GM23338 (cell line): Measurements from ENCODE around the gene BNC1. TPM values are rescaled to one million over a fixed set of nuclear protein-coding genes. Genes with fewer than 3 reads are reported as not detected.
A peak's percentile ranks its signal among the peaks of the same experiment; 100 is the strongest.

ENCODE experiments used
- ATAC-seq: fragments of 200-7000 bp; cut with Tn5 transposase; 3 replicates; pipeline ENCODE4 v1.9.1; 2020
- DNase-seq: peaks from one replicate; pipeline ENCODE4 v3.0.0-alpha.2; 2015; ENCODE audit warnings: low spot score
- H2AFZ ChIP-seq: fragments of 200-600 bp; sonication (generic); 2 replicates; pipeline ENCODE4 v1.8.0; 2016; ENCODE audit warnings: antibody characterized with exemption, mild to moderate bottlenecking, moderate library complexity
- H3F3A ChIP-seq: fragments of 200-600 bp; sonication (generic); replicated peaks from 2 replicates; pipeline ENCODE4 v1.8.0; 2017; ENCODE audit warnings: antibody characterized with exemption, mixed run types, low read depth
- H3K27ac ChIP-seq: fragments of 200-600 bp; sonication (generic); 2 replicates; pipeline ENCODE4 v1.6.1; 2016; ENCODE audit warnings: low read depth
- H3K27me3 ChIP-seq: fragments of 200-600 bp; sonication (generic); 2 replicates; pipeline ENCODE4 v1.8.0; 2016; ENCODE audit warnings: mild to moderate bottlenecking, mixed run types, moderate library complexity; ENCODE audit not compliant: insufficient read depth
- H3K36me3 ChIP-seq: fragments of 200-600 bp; sonication (generic); 2 replicates; pipeline ENCODE4 v1.8.0; 2016; ENCODE audit warnings: mild to moderate bottlenecking; ENCODE audit not compliant: insufficient read depth
- H3K4me1 ChIP-seq: fragments of 200-600 bp; sonication (generic); 2 replicates; pipeline ENCODE4 v1.8.0; 2016; ENCODE audit warnings: mild to moderate bottlenecking, moderate library complexity; ENCODE audit not compliant: insufficient read depth
- H3K4me2 ChIP-seq: fragments of 200-600 bp; sonication (generic); 2 replicates; pipeline ENCODE4 v1.7.1; 2017; ENCODE audit warnings: mixed run types
- H3K4me3 ChIP-seq: fragments of 200-600 bp; sonication (generic); 2 replicates; pipeline ENCODE4 v1.6.1; 2016; ENCODE audit warnings: mixed run types
- H3K79me2 ChIP-seq: fragments of 200-600 bp; sonication (generic); replicated peaks from 2 replicates; pipeline ENCODE4 v1.8.0; 2017; ENCODE audit warnings: mild to moderate bottlenecking; ENCODE audit not compliant: insufficient read depth
- H3K9me2 ChIP-seq: fragments of 200-600 bp; sonication (generic); 2 replicates; pipeline ENCODE4 v1.8.0; 2017; ENCODE audit not compliant: insufficient read depth
- H4K20me1 ChIP-seq: fragments of 200-600 bp; sonication (generic); replicated peaks from 2 replicates; pipeline ENCODE4 v1.8.0; 2017; ENCODE audit warnings: mild to moderate bottlenecking; ENCODE audit not compliant: insufficient read depth
- H3K27ac Mint-ChIP-seq: 2 replicates; pipeline ENCODE4 v1.8.0; 2020; ENCODE audit warnings: inconsistent platforms, mild to moderate bottlenecking, moderate library complexity, mixed read lengths
- H3K27me3 Mint-ChIP-seq: 3 replicates; pipeline ENCODE4 v1.8.0; 2022; ENCODE audit warnings: low read depth, mild to moderate bottlenecking, moderate library complexity, mixed read lengths, inconsistent platforms; ENCODE audit not compliant: insufficient read depth, poor library complexity
- H3K36me3 Mint-ChIP-seq: 3 replicates; pipeline ENCODE4 v1.8.0; 2021; ENCODE audit warnings: low read depth, mild to moderate bottlenecking, inconsistent platforms, moderate library complexity, mixed read lengths
- H3K4me1 Mint-ChIP-seq: 3 replicates; pipeline ENCODE4 v1.8.0; 2020; ENCODE audit warnings: mild to moderate bottlenecking, inconsistent platforms, mixed read lengths
- H3K4me3 Mint-ChIP-seq: 3 replicates; pipeline ENCODE4 v1.8.0; 2021; ENCODE audit warnings: moderate library complexity, mild to moderate bottlenecking, inconsistent platforms, mixed read lengths
- H3K9me3 Mint-ChIP-seq: 3 replicates; pipeline ENCODE4 v1.8.0; 2020; ENCODE audit warnings: moderate library complexity, mild to moderate bottlenecking, inconsistent platforms, mixed read lengths
- CREB1 ChIP-seq: fragments of 250-450 bp; sonication (Bioruptor Pico); IDR thresholded peaks from 2 replicates; pipeline ENCODE4 v1.5.0; 2020; ENCODE audit warnings: low read depth, mild to moderate bottlenecking, moderate library complexity
- EZH2 ChIP-seq: fragments of 200-600 bp; sonication (generic); IDR thresholded peaks from one replicate; pipeline ENCODE4 v1.8.0; 2017; ENCODE audit warnings: antibody characterized with exemption, mild to moderate bottlenecking, low read depth; ENCODE audit not compliant: unreplicated experiment
- EZH2phosphoT487 ChIP-seq: fragments of 200-600 bp; sonication (generic); IDR thresholded peaks from one replicate; pipeline ENCODE4 v1.8.1; 2018; ENCODE audit warnings: antibody characterized with exemption; ENCODE audit not compliant: unreplicated experiment
- JUNB ChIP-seq: IDR thresholded peaks from one replicate; pipeline ENCODE4 v1.6.1; 2016; ENCODE audit warnings: antibody characterized with exemption; ENCODE audit not compliant: unreplicated experiment
- POLR2AphosphoS5 ChIP-seq: IDR thresholded peaks from 2 replicates; pipeline ENCODE4 v1.6.1; 2016; ENCODE audit warnings: antibody characterized with exemption, low read depth
- STAT1 ChIP-seq: IDR thresholded peaks from one replicate; pipeline ENCODE4 v1.6.1; 2016; ENCODE audit warnings: antibody characterized with exemption; ENCODE audit not compliant: unreplicated experiment
- ZNF331 ChIP-seq: fragments of 250-450 bp; sonication (Bioruptor Pico); IDR thresholded peaks from 2 replicates; pipeline ENCODE4 v1.5.0; 2020; ENCODE audit warnings: low read depth, mild to moderate bottlenecking, moderate library complexity
- polyA plus RNA-seq: library from polyadenylated mRNA; unstranded; fragments of >200 nt; fragmentation: Nextera tagmentation; extraction: Ambion mirVana; gene quantifications from 2 replicates; pipeline ENCODE4 v1.2.1, GENCODE V29; 2016
- total RNA-seq: library from RNA; depleted of rRNA; stranded (reverse); fragments of >200 nt; shearing (Covaris generic); gene quantifications from 2 replicates; pipeline ENCODE4 v1.2.3, GENCODE V29; 2014
- TF ChIP-seq, protein P1 (sequence below): IDR thresholded peaks from one replicate; pipeline ENCODE4 v1.6.1; 2018; ENCODE audit warnings: antibody characterized with exemption; ENCODE audit not compliant: unreplicated experiment
- TF ChIP-seq, protein P2 (sequence below), 2 experiments: fragments of 200-600 bp in 1 of 2; sonication (generic) in 1 of 2; conservative IDR thresholded peaks; 2 replicates each; pipeline versions ENCODE4 v1.5.1 to v1.6.1; 2016 to 2017; ENCODE audit warnings: antibody characterized with exemption in 2 of 2, low read depth in 2 of 2, mild to moderate bottlenecking in 2 of 2, moderate library complexity in 1 of 2

The BNC1 gene
- total and polyA plus RNA-seq, 2 experiments from 2014 or later, result 0.26 to 1.1 TPM

DNA sequence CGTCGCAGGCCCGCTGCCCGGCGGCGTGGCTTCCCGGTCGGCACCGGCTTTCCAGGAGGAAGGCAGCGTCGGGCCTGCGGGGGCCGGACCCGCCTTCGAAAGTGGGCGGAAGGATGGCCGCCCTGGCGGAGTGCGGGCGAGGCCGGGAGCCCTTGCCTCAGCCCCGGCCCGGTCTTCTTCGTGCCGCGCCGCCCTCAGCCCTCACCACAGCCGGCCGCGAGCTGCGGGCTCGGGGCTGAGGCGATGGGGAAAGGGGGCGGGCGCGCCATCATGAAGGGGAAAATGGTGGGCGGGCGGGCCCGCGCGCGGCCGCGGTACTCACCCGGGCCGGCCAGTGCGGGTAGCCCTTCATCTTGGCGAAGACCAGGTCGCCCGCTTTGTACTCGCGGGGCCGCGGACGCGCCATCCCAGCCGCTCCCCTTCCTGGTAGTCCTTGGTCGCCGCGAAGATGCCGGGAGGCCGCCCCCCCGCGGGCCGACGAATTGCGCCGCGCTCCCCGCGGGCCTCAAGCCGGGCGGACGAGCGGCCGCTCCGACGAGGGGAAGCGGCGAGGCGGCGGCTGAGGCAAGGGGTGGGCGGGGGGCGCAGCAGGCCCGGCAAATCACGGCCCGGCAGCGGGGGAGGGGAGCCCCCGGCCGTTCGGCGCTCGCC, 77.3 kb downstream of the BNC1 start:
- Mint-ChIP-seq H3K4me1 (peaks cover 36% of the 10 kb centered on the region), H3K27me3 (peaks cover 2% of the 10 kb centered on the region), H3K9me3 (peaks cover 2% of the 10 kb centered on the region; the same call in 1 of the 3 replicates), H3K4me3 (peak overlapping the region; percentile 96; the same call in 2 of the 3 replicates), H3K36me3 (peaks cover 6% of the 10 kb centered on the region; the same call in 2 of the 3 replicates), H3K27ac (no peak overlapping the region)
- Histone ChIP-seq H3K79me2 (peaks cover 47% of the 10 kb centered on the region), H3K4me3 (peak overlapping the region; percentile 80), H3K36me3 (no peaks in the 10 kb centered on the region), H3K9me2 (no peaks in the 10 kb centered on the region), H3F3A (peaks cover 4% of the 10 kb centered on the region; the same call in 1 of the 2 replicates), H3K4me2 (peak overlapping the region; percentile 84), H3K4me1 (peaks cover 40% of the 10 kb centered on the region), H4K20me1 (peaks cover 2% of the 10 kb centered on the region), H2AFZ (no peak overlapping the region), H3K27ac (peak overlapping the region; percentile 67; the same call in 1 of the 2 replicates), H3K27me3 (no peaks in the 10 kb centered on the region)
- DNase-seq, result peak; percentile 68
- peak; percentile 24 for ATAC-seq
- TF ChIP-seq JUNB, result no peak
- no peak for TF ChIP-seq EZH2
- peak; percentile 45; the same call in 1 of the 2 replicates for TF ChIP-seq POLR2AphosphoS5
- no peak for TF ChIP-seq STAT1
- TF ChIP-seq, protein P1, sequence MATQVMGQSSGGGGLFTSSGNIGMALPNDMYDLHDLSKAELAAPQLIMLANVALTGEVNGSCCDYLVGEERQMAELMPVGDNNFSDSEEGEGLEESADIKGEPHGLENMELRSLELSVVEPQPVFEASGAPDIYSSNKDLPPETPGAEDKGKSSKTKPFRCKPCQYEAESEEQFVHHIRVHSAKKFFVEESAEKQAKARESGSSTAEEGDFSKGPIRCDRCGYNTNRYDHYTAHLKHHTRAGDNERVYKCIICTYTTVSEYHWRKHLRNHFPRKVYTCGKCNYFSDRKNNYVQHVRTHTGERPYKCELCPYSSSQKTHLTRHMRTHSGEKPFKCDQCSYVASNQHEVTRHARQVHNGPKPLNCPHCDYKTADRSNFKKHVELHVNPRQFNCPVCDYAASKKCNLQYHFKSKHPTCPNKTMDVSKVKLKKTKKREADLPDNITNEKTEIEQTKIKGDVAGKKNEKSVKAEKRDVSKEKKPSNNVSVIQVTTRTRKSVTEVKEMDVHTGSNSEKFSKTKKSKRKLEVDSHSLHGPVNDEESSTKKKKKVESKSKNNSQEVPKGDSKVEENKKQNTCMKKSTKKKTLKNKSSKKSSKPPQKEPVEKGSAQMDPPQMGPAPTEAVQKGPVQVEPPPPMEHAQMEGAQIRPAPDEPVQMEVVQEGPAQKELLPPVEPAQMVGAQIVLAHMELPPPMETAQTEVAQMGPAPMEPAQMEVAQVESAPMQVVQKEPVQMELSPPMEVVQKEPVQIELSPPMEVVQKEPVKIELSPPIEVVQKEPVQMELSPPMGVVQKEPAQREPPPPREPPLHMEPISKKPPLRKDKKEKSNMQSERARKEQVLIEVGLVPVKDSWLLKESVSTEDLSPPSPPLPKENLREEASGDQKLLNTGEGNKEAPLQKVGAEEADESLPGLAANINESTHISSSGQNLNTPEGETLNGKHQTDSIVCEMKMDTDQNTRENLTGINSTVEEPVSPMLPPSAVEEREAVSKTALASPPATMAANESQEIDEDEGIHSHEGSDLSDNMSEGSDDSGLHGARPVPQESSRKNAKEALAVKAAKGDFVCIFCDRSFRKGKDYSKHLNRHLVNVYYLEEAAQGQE, result no peak
- no peak for TF ChIP-seq ZNF331 (CRISPR knock-in tag)
- no peak for TF ChIP-seq EZH2phosphoT487

DNA sequence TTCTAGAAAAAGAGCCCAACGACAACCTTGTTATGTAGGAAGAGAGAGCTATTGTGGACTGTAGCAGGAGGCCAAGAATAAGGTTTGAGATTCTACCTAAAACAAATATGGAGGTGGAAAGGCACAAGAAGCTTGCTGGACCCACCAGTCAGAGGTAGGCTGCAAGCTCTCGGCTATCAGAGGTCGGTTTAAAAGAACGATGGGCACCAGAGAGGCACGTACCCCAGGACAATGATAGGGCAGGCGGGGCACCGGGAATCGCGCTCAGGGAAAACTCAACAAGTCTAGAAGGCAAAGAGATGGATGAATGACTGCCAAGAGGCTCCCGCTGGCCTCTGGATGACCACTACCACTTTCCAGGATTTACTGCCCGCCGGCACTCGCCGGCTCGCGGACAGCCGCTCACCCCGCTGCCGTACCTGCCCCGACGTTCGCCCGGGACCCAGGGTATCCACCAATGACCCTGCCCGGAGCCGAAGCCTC, 77.9 kb downstream of the BNC1 start:
- Histone ChIP-seq H4K20me1 (peaks cover 7% of the 10 kb centered on the region), H3K36me3 (no peaks in the 10 kb centered on the region), H3K4me3 (peak overlapping the region; percentile 80), H2AFZ (no peak overlapping the region), H3K4me1 (peaks cover 40% of the 10 kb centered on the region), H3K27me3 (no peaks in the 10 kb centered on the region), H3K4me2 (peak overlapping the region; percentile 84), H3F3A (peaks cover 4% of the 10 kb centered on the region; the same call in 1 of the 2 replicates), H3K27ac (peak overlapping the region; percentile 56), H3K9me2 (no peaks in the 10 kb centered on the region), H3K79me2 (peaks cover 53% of the 10 kb centered on the region)
- Mint-ChIP-seq H3K27ac (peak overlapping the region; percentile 97), H3K9me3 (peaks cover 2% of the 10 kb centered on the region; the same call in 1 of the 3 replicates), H3K4me1 (peaks cover 37% of the 10 kb centered on the region), H3K27me3 (peaks cover 2% of the 10 kb centered on the region), H3K4me3 (peak overlapping the region; percentile 96), H3K36me3 (peaks cover 6% of the 10 kb centered on the region; the same call in 2 of the 3 replicates)
- DNase-seq (peak; percentile 35), ATAC-seq (peak; percentile 5)
- TF ChIP-seq, protein P2, sequence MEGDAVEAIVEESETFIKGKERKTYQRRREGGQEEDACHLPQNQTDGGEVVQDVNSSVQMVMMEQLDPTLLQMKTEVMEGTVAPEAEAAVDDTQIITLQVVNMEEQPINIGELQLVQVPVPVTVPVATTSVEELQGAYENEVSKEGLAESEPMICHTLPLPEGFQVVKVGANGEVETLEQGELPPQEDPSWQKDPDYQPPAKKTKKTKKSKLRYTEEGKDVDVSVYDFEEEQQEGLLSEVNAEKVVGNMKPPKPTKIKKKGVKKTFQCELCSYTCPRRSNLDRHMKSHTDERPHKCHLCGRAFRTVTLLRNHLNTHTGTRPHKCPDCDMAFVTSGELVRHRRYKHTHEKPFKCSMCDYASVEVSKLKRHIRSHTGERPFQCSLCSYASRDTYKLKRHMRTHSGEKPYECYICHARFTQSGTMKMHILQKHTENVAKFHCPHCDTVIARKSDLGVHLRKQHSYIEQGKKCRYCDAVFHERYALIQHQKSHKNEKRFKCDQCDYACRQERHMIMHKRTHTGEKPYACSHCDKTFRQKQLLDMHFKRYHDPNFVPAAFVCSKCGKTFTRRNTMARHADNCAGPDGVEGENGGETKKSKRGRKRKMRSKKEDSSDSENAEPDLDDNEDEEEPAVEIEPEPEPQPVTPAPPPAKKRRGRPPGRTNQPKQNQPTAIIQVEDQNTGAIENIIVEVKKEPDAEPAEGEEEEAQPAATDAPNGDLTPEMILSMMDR (conservative IDR thresholded peaks at IDR 0.05; ENCODE audit: low read depth in 2 of 2), result no peak
- TF ChIP-seq STAT1 (no peak), CREB1 (CRISPR knock-in tag) (no peak)
